ENCODE data around the gene ZNF302.

The ZNF302 gene

DNA sequence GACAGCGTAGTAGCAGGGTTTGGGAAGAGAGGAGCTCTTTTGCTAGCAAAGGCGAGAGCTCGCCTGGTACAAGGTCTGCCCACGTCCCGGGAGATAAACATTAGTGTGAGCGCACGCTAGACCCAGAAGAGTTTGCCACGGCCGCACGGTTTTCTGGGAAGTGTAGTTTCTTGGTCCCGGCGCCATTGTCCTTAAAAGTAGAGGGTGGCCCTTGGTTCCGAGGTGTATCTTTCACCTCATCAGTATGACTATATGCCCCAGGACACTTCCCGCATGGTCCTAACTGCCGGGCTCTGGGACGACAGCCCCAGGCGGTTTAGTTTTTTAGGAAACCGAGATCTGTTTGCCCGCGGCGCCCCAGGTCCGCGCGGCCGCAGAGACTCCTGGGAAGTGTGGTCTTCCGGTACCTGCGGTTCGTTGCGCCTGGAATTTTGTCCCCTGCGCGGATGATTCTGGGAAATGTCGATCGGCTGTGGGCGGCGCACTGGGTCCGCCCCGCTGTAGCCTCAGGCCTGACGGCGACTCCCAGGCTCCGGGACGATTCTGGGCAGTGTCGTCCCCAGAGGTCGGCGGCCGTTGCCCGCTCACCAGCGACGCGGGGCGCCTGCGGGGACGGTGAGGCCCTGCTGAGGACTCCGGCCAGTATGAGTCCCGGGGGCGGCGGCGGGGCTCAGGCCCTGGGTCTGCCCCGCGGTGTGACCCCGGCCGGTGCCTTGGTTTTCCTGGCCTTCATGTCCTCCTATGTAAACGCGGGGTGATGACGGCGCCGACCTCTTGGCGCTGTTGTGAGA, 56.5 kb downstream of the ZNF302 start, which contains the start of gene ZNF181:
TSS of gene ZNF181 (plus strand) at position 498 of the 791 bp plus-strand sequence. CDS start 795 bp downstream, outside the sequence.
- DNase-seq, result peak; percentile 68

DNA sequence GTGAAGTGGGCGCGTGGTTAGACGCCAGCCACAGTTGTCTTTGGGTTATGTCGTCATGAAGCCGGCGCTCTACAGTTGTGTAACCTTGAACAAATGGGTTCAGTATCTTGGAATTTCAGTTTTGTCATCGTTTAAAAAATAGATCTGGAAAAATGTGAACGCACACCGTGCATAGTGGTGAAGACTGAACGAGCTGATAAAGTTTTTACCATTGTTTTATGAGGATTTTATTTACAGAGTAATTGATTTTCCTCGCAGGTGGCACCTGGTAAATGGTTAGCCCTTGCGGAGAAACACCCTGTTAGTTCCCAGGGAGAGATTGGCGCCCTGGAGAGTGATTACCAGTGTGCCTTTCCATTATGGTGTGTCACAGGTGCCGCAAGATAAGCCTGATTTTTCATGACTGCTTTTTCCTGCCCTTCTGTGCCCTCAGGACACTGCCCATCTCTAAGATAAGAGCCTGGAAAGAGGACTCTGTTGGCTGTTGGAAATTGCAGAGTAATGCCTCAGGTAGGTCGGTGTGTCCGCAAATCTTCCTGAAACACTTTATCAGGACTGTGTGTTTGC, 57.1 kb downstream of the ZNF302 start:
- peak; percentile 48 for DNase-seq

Measured in NCI-H1092 (cell line).